Neural progenitor cell (in vitro differentiated cells): ENCODE measurements around the gene C11orf21.

Source experiments
- CTCF ChIP-seq: fragments of 200-600 bp; sonication (generic); IDR thresholded peaks from 2 replicates; pipeline ENCODE4 v1.5.1; 2017; ENCODE audit warnings: antibody characterized with exemption, mild to moderate bottlenecking
- EZH2phosphoT487 ChIP-seq: fragments of 200-600 bp; sonication (generic); IDR thresholded peaks from 2 replicates; pipeline ENCODE4 v1.6.1; 2017; ENCODE audit warnings: antibody characterized with exemption

GRCh38 chr11:2264366-2265053, 37.2 kb downstream of the C11orf21 start:
- TF ChIP-seq CTCF, result no peak
- TF ChIP-seq EZH2phosphoT487, result no peak
